HepG2 (cell line): ENCODE results near the gene CSNK1D. TPM values are rescaled to one million over a fixed set of nuclear protein-coding genes. Genes with fewer than 3 reads are reported as not detected.

ENCODE experiments used
- AFF4 ChIP-seq: sonication (generic); formaldehyde crosslinking; IDR thresholded peaks from 2 replicates; pipeline ENCODE4 v1.4.0; 2020; ENCODE audit warnings: missing genetic modification reagents
- CERS6 ChIP-seq: sonication (generic); formaldehyde crosslinking; IDR thresholded peaks from 2 replicates; pipeline ENCODE4 v1.5.0; 2020; ENCODE audit warnings: missing genetic modification reagents
- ELF1 ChIP-seq: sonication (generic); formaldehyde crosslinking; IDR thresholded peaks from 2 replicates; pipeline ENCODE4 v1.4.0; 2020; ENCODE audit warnings: missing genetic modification reagents
- FLYWCH1 ChIP-seq: sonication (generic); formaldehyde crosslinking; IDR thresholded peaks from 2 replicates; pipeline ENCODE4 v1.8.1; 2023; ENCODE audit warnings: mild to moderate bottlenecking, missing genetic modification reagents
- HNRNPK ChIP-seq: fragments of 200-400 bp; formaldehyde crosslinking; IDR thresholded peaks from 2 replicates; pipeline ENCODE4 v1.6.1; 2018; ENCODE audit warnings: low read length, low read depth, moderate library complexity, mild to moderate bottlenecking; ENCODE audit not compliant: poor library complexity, severe bottlenecking
- NFKBIZ ChIP-seq: IDR thresholded peaks from 2 replicates; pipeline ENCODE4 v1.6.1; 2018; ENCODE audit warnings: missing genetic modification reagents, missing compliant biosample characterization
- RBFOX2 ChIP-seq: fragments of 200-400 bp; formaldehyde crosslinking; IDR thresholded peaks from 2 replicates; pipeline ENCODE4 v1.6.1; 2017; ENCODE audit warnings: low read depth, mild to moderate bottlenecking, low read length
- ZBTB1 ChIP-seq: sonication (generic); formaldehyde crosslinking; IDR thresholded peaks from 2 replicates; pipeline ENCODE4 v1.4.0; 2020; ENCODE audit warnings: missing genetic modification reagents, borderline replicate concordance
- ZFP1 ChIP-seq: IDR thresholded peaks from 2 replicates; pipeline ENCODE4 v1.6.1; 2016
- ZKSCAN5 ChIP-seq: sonication (generic); formaldehyde crosslinking; IDR thresholded peaks from 2 replicates; pipeline ENCODE4 v1.5.1; 2020; ENCODE audit warnings: mild to moderate bottlenecking, missing genetic modification reagents
- ZNF207 ChIP-seq: fragments of 450-650 bp; IDR thresholded peaks from 2 replicates; pipeline ENCODE4 v1.6.1; 2016; ENCODE audit warnings: antibody characterized with exemption, borderline replicate concordance
- ZNF260 ChIP-seq: sonication (generic); formaldehyde crosslinking; IDR thresholded peaks from 2 replicates; pipeline ENCODE4 v1.4.0; 2020; ENCODE audit warnings: missing genetic modification reagents, low read depth, mild to moderate bottlenecking, borderline replicate concordance
- ZNF383 ChIP-seq: sonication (generic); formaldehyde crosslinking; IDR thresholded peaks from 2 replicates; pipeline ENCODE4 v1.4.0; 2020; ENCODE audit warnings: missing genetic modification reagents, mild to moderate bottlenecking, borderline replicate concordance
- ZNF414 ChIP-seq: sonication (generic); formaldehyde crosslinking; IDR thresholded peaks from 2 replicates; pipeline ENCODE4 v1.5.0; 2020; ENCODE audit warnings: missing genetic modification reagents
- ZNF589 ChIP-seq: sonication (generic); formaldehyde crosslinking; conservative IDR thresholded peaks from 2 replicates; pipeline ENCODE4 v1.8.0; 2022; ENCODE audit warnings: mild to moderate bottlenecking, moderate library complexity, missing genetic modification reagents
- ZNF710 ChIP-seq: sonication (generic); formaldehyde crosslinking; IDR thresholded peaks from 2 replicates; pipeline ENCODE4 v1.5.0; 2020; ENCODE audit warnings: mild to moderate bottlenecking, missing genetic modification reagents, borderline replicate concordance
- ZNF878 ChIP-seq: sonication (generic); formaldehyde crosslinking; IDR thresholded peaks from 2 replicates; pipeline ENCODE4 v1.8.1; 2023; ENCODE audit warnings: mild to moderate bottlenecking, missing genetic modification reagents, moderate library complexity
- polyA plus RNA-seq, 8 experiments: library from polyadenylated mRNA; depleted of rRNA in 3 of 8; stranded (reverse) in 7 of 8; unstranded in 1 of 8; fragments of >200 nt; fragmentation: Illumina TruSeq in 4 of 8; extraction: Trizol in 4 of 8; gene quantifications; 2 replicates each; pipeline versions ENCODE4 v1.2.1 to v1.2.3, GENCODE V29; 2011 to 2016; ENCODE audit warnings: low read depth in 4 of 8, missing spikeins in 1 of 8, mixed read lengths in 1 of 8; ENCODE audit not compliant: insufficient read depth in 1 of 8
- total RNA-seq, 5 experiments: library from RNA; depleted of rRNA; stranded (reverse); fragments of >200 nt; fragmentation: Illumina TruSeq; extraction: Trizol; gene quantifications; 2 replicates each; pipeline ENCODE4 v1.2.3, GENCODE V29; 2016; ENCODE audit warnings: low read depth in 1 of 5
- TF ChIP-seq, protein P1 (sequence below): sonication (generic); formaldehyde crosslinking; IDR thresholded peaks from 2 replicates; pipeline ENCODE4 v1.8.0; 2022; ENCODE audit warnings: mild to moderate bottlenecking, missing genetic modification reagents, moderate library complexity
- TF ChIP-seq, protein P2 (sequence below): sonication (generic); formaldehyde crosslinking; IDR thresholded peaks from 2 replicates; pipeline ENCODE4 v1.4.0; 2020; ENCODE audit warnings: missing genetic modification reagents, borderline replicate concordance

The CSNK1D gene
- total and polyA plus RNA-seq, 2 of the 13 experiments (the other 11 are each of a cell fraction or from before 2014, with no cell fraction given) = 31.5 to 128 TPM

- no peak for TF ChIP-seq CERS6
- no peak for TF ChIP-seq NFKBIZ (CRISPR knock-in tag)
- TF ChIP-seq ZBTB1 (CRISPR knock-in tag) = no peak
- TF ChIP-seq FLYWCH1 (CRISPR knock-in tag) = no peak
- no peak for TF ChIP-seq ZNF878 (CRISPR knock-in tag)
- TF ChIP-seq, protein P1, sequence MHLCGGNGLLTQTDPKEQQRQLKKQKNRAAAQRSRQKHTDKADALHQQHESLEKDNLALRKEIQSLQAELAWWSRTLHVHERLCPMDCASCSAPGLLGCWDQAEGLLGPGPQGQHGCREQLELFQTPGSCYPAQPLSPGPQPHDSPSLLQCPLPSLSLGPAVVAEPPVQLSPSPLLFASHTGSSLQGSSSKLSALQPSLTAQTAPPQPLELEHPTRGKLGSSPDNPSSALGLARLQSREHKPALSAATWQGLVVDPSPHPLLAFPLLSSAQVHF (CRISPR knock-in tag) = 0 out of 2 replicates have a peak, but pooled peaks have one; percentile 17
- 0 out of 2 replicates have a peak, but pooled peaks have one; percentile 47 for TF ChIP-seq ZKSCAN5 (CRISPR knock-in tag)
- no peak for TF ChIP-seq ZNF260 (CRISPR knock-in tag)
- TF ChIP-seq ELF1 (CRISPR knock-in tag) = no peak
- TF ChIP-seq, protein P2, sequence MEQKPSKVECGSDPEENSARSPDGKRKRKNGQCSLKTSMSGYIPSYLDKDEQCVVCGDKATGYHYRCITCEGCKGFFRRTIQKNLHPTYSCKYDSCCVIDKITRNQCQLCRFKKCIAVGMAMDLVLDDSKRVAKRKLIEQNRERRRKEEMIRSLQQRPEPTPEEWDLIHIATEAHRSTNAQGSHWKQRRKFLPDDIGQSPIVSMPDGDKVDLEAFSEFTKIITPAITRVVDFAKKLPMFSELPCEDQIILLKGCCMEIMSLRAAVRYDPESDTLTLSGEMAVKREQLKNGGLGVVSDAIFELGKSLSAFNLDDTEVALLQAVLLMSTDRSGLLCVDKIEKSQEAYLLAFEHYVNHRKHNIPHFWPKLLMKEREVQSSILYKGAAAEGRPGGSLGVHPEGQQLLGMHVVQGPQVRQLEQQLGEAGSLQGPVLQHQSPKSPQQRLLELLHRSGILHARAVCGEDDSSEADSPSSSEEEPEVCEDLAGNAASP (CRISPR knock-in tag) = no peak
- TF ChIP-seq RBFOX2 = peak; percentile 86
- peak; percentile 9; the same call in 1 of the 2 replicates for TF ChIP-seq ZNF383 (CRISPR knock-in tag)
- TF ChIP-seq ZNF207 = no peak
- no peak for TF ChIP-seq ZNF414 (CRISPR knock-in tag)
- no peak for TF ChIP-seq HNRNPK
- 0 out of 2 replicates have a peak, but pooled peaks have one; percentile 40 for TF ChIP-seq ZNF710
- no peak for TF ChIP-seq ZFP1
- 0 out of 2 replicates have a peak, but pooled peaks have one; percentile 9 for TF ChIP-seq ZNF589 (CRISPR knock-in tag)
- TF ChIP-seq AFF4 = no peak
Measured at GRCh38 chr17:82235775-82236141, 37.7 kb downstream of the CSNK1D start (continued).
